Common myeloid progenitor, CD34-positive (primary cell): ENCODE measurements around the gene ATP8B3.
"Not testable (repeated sequence)": the region's sequence is repeated elsewhere in the genome, so short reads cannot be mapped to it uniquely, and the experiment has no call there.

Experiments used
- CTCF ChIA-PET: fragments of 350-600 bp; sonication (Branson Sonifier 250); formaldehyde crosslinking; loops from one replicate; lab custom pipeline; 2021; ENCODE audit warnings: antibody characterized with exemption; lab: Charles Lee
- POLR2A ChIA-PET: fragments of 350-600 bp; sonication (Branson Sonifier 250); formaldehyde crosslinking; loops from one replicate; lab custom pipeline; 2021; ENCODE audit warnings: antibody characterized with exemption; lab: Charles Lee
- DNase-seq, 3 donors: peaks; one replicate each; pipeline versions ENCODE4 v3.0.0 to v3.0.0-alpha.2; 2013
- H3K27ac ChIP-seq, 2 experiments: 1 replicate in 1 of 2; 2 replicates in 1 of 2; pipeline ENCODE4 v1.7.0; 2013; ENCODE audit warnings: inconsistent platforms in 2 of 2, low read length in 2 of 2, mild to moderate bottlenecking in 2 of 2, low read depth in 1 of 2, moderate library complexity in 1 of 2; ENCODE audit not compliant: severe bottlenecking in 2 of 2, insufficient read depth in 1 of 2, poor library complexity in 1 of 2
- H3K27me3 ChIP-seq, 5 experiments: replicated peaks in 2 of 5; 1 replicate in 3 of 5; 2 replicates in 2 of 5; pipeline versions ENCODE4 v1.6.1 to v1.7.0; 2013; ENCODE audit warnings: low read length in 4 of 5, mild to moderate bottlenecking in 2 of 5, moderate library complexity in 2 of 5, inconsistent platforms in 1 of 5; ENCODE audit not compliant: insufficient read depth in 5 of 5, control insufficient read depth in 4 of 5
- H3K36me3 ChIP-seq, 4 experiments: 1 replicate in 2 of 4; 2 replicates in 2 of 4; pipeline versions ENCODE4 v1.6.1 to v1.7.0; 2013; ENCODE audit warnings: low read length in 3 of 4, control low read depth in 1 of 4, mild to moderate bottlenecking in 1 of 4; ENCODE audit not compliant: control insufficient read depth in 4 of 4, insufficient read depth in 4 of 4
- H3K4me1 ChIP-seq, 4 experiments: 1 replicate in 3 of 4; 2 replicates in 1 of 4; pipeline versions ENCODE4 v1.6.1 to v1.7.1; 2013; ENCODE audit warnings: low read length in 3 of 4, mild to moderate bottlenecking in 3 of 4, control low read depth in 1 of 4, inconsistent platforms in 1 of 4, moderate library complexity in 1 of 4; ENCODE audit not compliant: control insufficient read depth in 4 of 4, insufficient read depth in 4 of 4; ENCODE audit errors: control extremely low read depth in 1 of 4
- H3K4me3 ChIP-seq, 7 experiments: 1 replicate in 4 of 7; 2 replicates in 3 of 7; pipeline versions ENCODE4 v1.5.1 to v1.7.0; 2013; ENCODE audit warnings: mild to moderate bottlenecking in 7 of 7, low read length in 6 of 7, moderate library complexity in 6 of 7, inconsistent platforms in 2 of 7, low read depth in 2 of 7, control low read depth in 1 of 7; ENCODE audit not compliant: insufficient read depth in 4 of 7, control insufficient read depth in 1 of 7; ENCODE audit errors: extremely low read depth in 1 of 7
- H3K9me3 ChIP-seq, 5 experiments: 1 replicate in 4 of 5; 2 replicates in 1 of 5; pipeline versions ENCODE4 v1.6.1 to v1.7.1; 2013; ENCODE audit warnings: low read length in 4 of 5, mild to moderate bottlenecking in 2 of 5, inconsistent platforms in 1 of 5, low read depth in 1 of 5, moderate library complexity in 1 of 5; ENCODE audit not compliant: control insufficient read depth in 4 of 5, insufficient read depth in 2 of 5; ENCODE audit errors: control extremely low read depth in 1 of 5
- WGBS: methylation state at CpG from one replicate; pipeline ENCODE4 v1.1.5; 2013; ENCODE audit not compliant: insufficient coverage; 5-methylcytosine and 5-hydroxymethylcytosine counted together

The ATP8B3 gene

DNA sequence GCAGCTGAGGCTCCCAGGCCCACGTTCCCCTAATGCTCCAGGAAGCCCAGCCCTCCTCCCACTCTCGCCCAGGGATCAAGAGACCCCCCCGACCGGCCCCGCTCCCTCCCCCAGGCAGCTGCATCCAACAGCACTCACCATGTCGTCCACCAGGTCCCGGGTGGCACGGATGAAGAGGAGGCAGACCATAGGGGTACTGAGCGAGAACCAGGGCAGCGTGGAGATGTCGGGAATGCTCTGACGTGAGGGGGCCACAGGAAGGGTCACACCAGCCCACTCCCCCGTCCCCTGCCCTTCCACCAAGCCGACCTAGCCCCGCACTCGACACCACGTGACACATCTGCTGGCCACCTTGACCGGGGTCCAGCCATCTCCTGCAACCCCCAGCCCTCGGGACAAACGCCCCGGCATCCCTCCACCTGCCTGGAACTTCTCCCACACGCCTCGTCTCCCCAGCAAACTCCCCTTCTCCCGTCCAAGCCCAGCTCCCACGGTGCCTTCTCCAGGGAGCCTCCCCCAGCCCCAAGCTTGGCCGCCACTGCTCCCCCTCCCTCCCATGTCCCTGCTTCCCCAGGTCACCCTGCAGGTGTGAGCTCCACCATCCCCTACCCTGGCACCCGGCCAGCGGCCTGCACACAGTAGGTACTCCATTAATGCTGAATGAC, 4.9 kb downstream of the ATP8B3 start:
- no peaks in the 10 kb centered on the region for H3K27me3 ChIP-seq
- ChIA-PET CTCF (interaction anchor here (1.5 to 3.5 kb wide), 3 partner anchors 12 to 36 kb away, joined by 3 to 16 read pairs (median 7); no protein-coding TSS in a partner anchor), POLR2A (no interaction called here)
- peaks cover 0 to 5% (median 2%) of the 10 kb centered on the region in 4 experiments for H3K36me3 ChIP-seq
- DNase-seq, result no peak
- 96% methylated on average over 21 of the region's 28 CpGs for WGBS
- no peaks in the 10 kb centered on the region for H3K9me3 ChIP-seq
- H3K4me1 ChIP-seq, result peaks cover 0 to 10% (median 6%) of the 10 kb centered on the region in 4 experiments
- no peak overlapping the region for H3K4me3 ChIP-seq
- H3K27ac ChIP-seq, result no peak overlapping the region

DNA sequence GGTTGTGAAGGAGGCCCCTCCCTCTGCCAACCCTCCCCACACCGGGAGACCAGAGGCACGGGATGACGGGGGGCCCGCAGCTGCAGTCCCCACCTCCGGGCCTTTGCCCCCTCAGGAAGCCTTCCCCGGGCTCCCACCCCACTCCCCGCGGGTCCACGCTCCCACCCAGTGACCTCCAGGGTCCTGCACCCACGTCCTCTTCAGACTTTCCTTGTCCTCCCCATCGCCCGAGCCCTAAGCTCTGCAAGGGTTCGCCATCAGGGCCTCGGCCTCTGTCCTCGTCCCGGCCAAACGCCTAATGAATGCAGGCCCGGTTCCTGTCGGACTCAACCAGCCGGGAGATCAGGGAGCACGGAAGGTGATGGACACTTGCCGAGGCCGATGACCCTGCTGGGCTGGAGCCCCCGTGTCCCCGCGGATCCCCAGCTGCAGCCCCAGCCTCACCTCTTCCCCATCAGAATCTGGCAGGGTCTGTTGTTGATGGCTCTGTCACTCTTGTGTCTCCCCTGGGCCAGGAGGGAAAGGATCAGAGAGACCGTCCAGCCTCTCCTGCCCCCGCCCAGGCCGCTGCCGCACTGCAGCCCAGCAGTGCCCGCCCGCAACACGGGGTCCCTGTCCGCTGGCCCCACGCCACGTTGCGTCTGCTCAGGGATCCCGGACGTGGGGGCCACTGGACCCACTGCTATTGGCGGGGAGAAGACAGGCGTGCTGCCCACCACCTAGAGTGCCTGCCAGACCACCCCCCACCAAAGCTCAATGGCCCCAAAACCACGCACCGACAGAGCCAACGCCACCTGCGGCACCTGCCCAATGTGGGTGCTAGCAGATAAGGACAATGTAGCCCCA, 5.7 kb downstream of the ATP8B3 start:
- Histone ChIP-seq H3K4me3 (no peak overlapping the region), H3K9me3 (no peaks in the 10 kb centered on the region), H3K4me1 (peaks cover 0 to 3% (median 1%) of the 10 kb centered on the region in 4 experiments), H3K36me3 (peaks cover 0 to 5% (median 2%) of the 10 kb centered on the region in 4 experiments), H3K27me3 (no peaks in the 10 kb centered on the region), H3K27ac (no peak overlapping the region)
- no peak for DNase-seq
- ChIA-PET CTCF (interaction anchor here (1.5 to 3.5 kb wide), 3 partner anchors 11 to 35 kb away, joined by 3 to 16 read pairs (median 7); no protein-coding TSS in a partner anchor), POLR2A (no interaction called here)
- WGBS, result 94% methylated on average over 41 of the region's 45 CpGs

DNA sequence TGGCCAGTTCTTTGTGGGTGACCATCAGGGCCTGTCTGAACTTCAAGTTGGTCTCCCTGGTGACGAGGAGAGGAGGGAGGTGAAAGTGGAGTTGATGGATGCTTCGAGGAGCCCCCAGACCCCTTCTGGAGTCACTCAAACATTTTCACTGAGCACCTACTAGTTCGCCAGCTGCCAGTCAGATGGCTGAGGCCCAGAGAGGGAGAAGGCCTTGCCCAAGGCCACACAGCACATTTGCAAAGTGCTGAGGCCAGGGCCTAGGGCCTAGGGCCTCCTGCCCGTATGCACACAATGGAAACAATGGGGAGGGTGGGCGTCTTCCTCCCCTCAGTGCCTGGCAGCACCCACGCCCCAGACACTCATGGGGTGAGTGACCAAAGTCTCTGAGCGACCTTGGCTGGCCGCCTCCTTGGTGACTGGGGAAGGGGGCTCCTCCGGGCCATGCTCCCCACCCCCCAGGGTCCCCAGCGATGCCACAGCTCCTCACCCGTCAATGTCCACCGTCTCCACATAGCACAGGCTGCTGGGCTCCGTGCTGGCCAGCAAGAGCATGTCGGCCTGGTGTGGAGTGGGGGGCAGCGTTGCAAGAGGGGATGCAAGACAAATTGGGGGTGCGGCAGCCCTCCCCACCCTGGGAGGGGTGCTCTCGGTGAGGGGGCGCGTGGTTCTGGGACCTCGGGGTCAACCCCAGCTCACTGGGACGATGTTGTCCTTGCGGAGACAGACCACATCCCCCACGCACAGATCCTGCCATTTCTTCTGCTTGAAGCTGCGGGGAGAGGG, 6.5 kb downstream of the ATP8B3 start:
- ChIA-PET CTCF (interaction anchor here (1.0 to 3.5 kb wide), 3 partner anchors 11 to 132 kb away, joined by 3 to 16 read pairs (median 3); no protein-coding TSS in a partner anchor), POLR2A (no interaction called here)
- no peak for DNase-seq
- Histone ChIP-seq H3K4me3 (no peak overlapping the region), H3K4me1 (no peaks in the 10 kb centered on the region), H3K27ac (no peak overlapping the region), H3K27me3 (no peaks in the 10 kb centered on the region), H3K9me3 (no peaks in the 10 kb centered on the region), H3K36me3 (peaks cover 0 to 5% (median 2%) of the 10 kb centered on the region in 4 experiments)
- WGBS, result 94% methylated on average over 20 of the region's 24 CpGs

DNA sequence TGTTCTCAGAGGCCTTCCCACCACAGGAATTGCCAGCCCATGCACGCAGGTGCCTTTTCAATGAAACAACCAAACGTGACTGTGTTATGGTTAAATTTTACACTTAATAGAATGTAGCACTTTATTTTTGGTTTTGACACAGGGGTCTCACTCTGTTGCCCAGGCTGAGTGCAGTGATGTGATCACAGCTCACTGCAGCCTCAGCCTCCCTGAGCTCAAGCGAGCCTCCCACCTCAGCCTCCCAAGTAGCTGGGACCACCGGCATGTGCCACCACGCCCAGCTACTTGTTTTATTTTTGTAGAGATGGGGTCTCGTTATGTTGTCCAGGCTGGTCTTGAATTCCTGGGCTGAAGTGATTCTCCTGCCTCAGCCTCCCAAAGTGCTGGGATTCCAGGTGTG, 7.2 kb downstream of the ATP8B3 start:
- POLR2A ChIA-PET, result no interaction called here
- H3K9me3 ChIP-seq, result no peaks in the 10 kb centered on the region
- CTCF ChIA-PET, result interaction anchor here (1.0 to 3.5 kb wide), 3 partner anchors 10 to 131 kb away, joined by 3 to 16 read pairs (median 3); no protein-coding TSS in a partner anchor
- H3K4me3 ChIP-seq, result no peak overlapping the region
- H3K27ac ChIP-seq, result no peak overlapping the region
- no peak for DNase-seq
- H3K36me3 ChIP-seq, result peaks cover 0 to 8% (median 2%) of the 10 kb centered on the region in 4 experiments
- no peaks in the 10 kb centered on the region for H3K4me1 ChIP-seq
- 100% methylated on average over 1 of the region's 6 CpGs for WGBS
- no peaks in the 10 kb centered on the region for H3K27me3 ChIP-seq

DNA sequence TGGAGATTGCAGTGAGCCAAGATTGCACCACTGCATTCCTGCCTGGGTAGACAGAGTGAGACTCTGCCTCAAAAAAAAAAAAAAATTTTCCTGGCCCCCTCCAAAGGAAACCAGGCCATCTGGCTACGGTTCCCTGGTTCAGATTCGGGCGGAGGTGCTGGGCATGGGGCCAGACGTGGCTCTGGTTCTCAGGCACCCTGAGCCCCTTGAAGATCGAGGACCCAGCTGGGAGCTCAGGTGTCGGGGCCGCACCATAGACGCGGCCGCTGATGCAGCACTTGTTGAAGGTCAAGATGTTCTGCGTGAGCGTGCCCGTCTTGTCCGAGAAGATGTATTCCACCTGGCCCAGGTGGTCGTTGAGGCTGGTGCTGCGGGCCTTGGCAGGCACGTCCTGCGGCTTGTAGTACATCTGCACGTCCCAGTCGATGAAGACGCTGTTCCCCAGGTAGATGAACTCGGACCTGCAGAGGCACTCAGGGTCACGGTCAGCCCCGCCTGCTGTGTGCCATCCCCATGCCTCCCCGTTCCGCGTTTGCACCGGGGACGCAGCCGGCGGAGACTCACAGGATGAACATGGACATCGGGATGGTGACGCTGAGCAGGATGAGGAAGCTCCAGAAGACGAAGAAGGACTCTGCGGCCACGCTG, 12.3 kb downstream of the ATP8B3 start:
- Histone ChIP-seq H3K9me3 (no peaks in the 10 kb centered on the region), H3K27me3 (peaks cover 0 to 16% (median 2%) of the 10 kb centered on the region in 5 experiments), H3K4me1 (peaks cover 0 to 9% (median 7%) of the 10 kb centered on the region in 4 experiments), H3K4me3 (no peak overlapping the region), H3K36me3 (peaks cover 0 to 10% (median 1%) of the 10 kb centered on the region in 4 experiments), H3K27ac (no peak overlapping the region)
- ChIA-PET POLR2A (interaction anchor here (0.6 kb wide), 1 partner anchor 256 kb away, joined by 3 read pairs; no protein-coding TSS in a partner anchor), CTCF (interaction anchor here (1.3 kb wide), 1 partner anchor 9 kb away, joined by 3 read pairs; no protein-coding TSS in a partner anchor)
- DNase-seq, result no peak
- WGBS, result 96% methylated on average over 36 of the region's 36 CpGs

DNA sequence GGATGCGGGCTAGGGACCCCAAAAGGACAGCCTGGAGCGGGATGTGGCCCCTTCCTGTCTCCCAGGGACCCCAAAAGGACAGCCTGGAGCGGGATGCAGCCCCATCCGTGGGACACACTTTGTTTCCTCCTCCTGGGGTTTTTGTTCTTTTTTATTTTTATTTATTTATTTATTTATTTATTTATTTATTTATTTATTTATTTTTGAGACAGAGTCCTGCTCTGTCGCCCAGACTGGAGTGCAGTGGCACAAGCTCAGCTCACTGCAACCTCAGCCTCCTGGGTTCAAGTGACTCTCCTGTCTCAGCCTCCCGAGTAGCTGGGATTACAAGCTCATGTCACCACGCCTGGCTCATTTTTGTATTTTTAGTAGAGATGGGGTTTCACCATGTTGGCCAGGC, 14.8 kb downstream of the ATP8B3 start:
- DNase-seq, H3K4me1 ChIP-seq, POLR2A ChIA-PET, H3K36me3 ChIP-seq, H3K9me3 ChIP-seq, H3K27ac ChIP-seq, H3K4me3 ChIP-seq: not testable (repeated sequence)
- CTCF ChIA-PET, result interaction anchor here (1.1 to 7.4 kb wide), 7 partner anchors 9 to 184 kb away, joined by 3 to 63 read pairs (median 14); no protein-coding TSS in a partner anchor
- 100% methylated on average over 3 of the region's 7 CpGs for WGBS
- peaks cover 0 to 16% (median 2%) of the 10 kb centered on the region in 5 experiments for H3K27me3 ChIP-seq
